Thyroid gland (tissue), 4 donors: ENCODE results near the gene DLGAP5. TPM values are rescaled to one million over a fixed set of nuclear protein-coding genes. Genes with fewer than 3 reads are reported as not detected.

Experiments
- DNase-seq, 2 donors: peaks; one replicate each; pipeline ENCODE4 v3.0.0-alpha.2; 2019
- H3K27ac ChIP-seq, 3 donors: fragments of 200-600 bp; sonication (generic); 1 replicate in 2 of 3; 2 replicates in 1 of 3; pipeline ENCODE4 v1.5.1; 2016 to 2019; ENCODE audit warnings: mild to moderate bottlenecking in 1 of 3, moderate library complexity in 1 of 3
- H3K27me3 ChIP-seq: fragments of 200-600 bp; sonication (generic); one replicate; pipeline ENCODE4 v1.5.1; 2019
- H3K36me3 ChIP-seq, 2 donors: fragments of 200-600 bp; sonication (generic); one replicate each; pipeline ENCODE4 v1.5.1; 2016 to 2019
- H3K4me1 ChIP-seq, 2 donors: fragments of 200-600 bp; sonication (generic); one replicate each; pipeline ENCODE4 v1.5.1; 2017 to 2019
- H3K4me3 ChIP-seq, 3 donors: fragments of 200-600 bp; sonication (generic); replicated peaks in 1 of 3; 1 replicate in 2 of 3; 2 replicates in 1 of 3; pipeline ENCODE4 v1.5.1; 2016; ENCODE audit warnings: mild to moderate bottlenecking in 1 of 3
- H3K9me3 ChIP-seq: fragments of 200-600 bp; sonication (generic); one replicate; pipeline ENCODE4 v1.5.1; 2017
- CTCF ChIP-seq, 6 experiments: fragments of 200-600 bp in 3 of 6; fragments of 450-650 bp in 3 of 6; sonication (generic) in 3 of 6; IDR thresholded peaks; one replicate each; pipeline ENCODE4 v1.5.1; 2016 to 2019; ENCODE audit warnings: antibody characterized with exemption in 6 of 6, mild to moderate bottlenecking in 2 of 6, inconsistent platforms in 1 of 6, moderate library complexity in 1 of 6
- POLR2A ChIP-seq, 2 donors: fragments of 450-650 bp; IDR thresholded peaks; one replicate each; pipeline ENCODE4 v1.6.1; 2017; ENCODE audit warnings: antibody characterized with exemption in 2 of 2, mild to moderate bottlenecking in 2 of 2, moderate library complexity in 1 of 2
- whole genome bisulfite sequencing, 2 donors: methylation state at CpG; one replicate each; pipeline ENCODE4 v1.1.5; 2017; 5-methylcytosine and 5-hydroxymethylcytosine counted together
- intact Hi-C: fragments of 100-400 bp; cut with DNase I; formaldehyde crosslinking; loops from one replicate; pipeline ENCODE4 v1.15.1; 2023
- total RNA-seq, 4 donors: library from RNA; depleted of rRNA; stranded (reverse); fragments of >200 nt; gene quantifications; one replicate each; pipeline ENCODE4 v1.2.3, GENCODE V29; 2016

Gene DLGAP5
- total RNA-seq, 4 donors from 2014 or later: 0.22 to 0.42 (median 0.27) TPM; not detected in 1

GRCh38 chr14:55220230-55220629, 28.8 kb upstream of the DLGAP5 start:
- Histone ChIP-seq H3K9me3 (no peaks in the 10 kb centered on the region), H3K27me3 (no peaks in the 10 kb centered on the region), H3K36me3 (no peaks in the 10 kb centered on the region), H3K4me3 (no peak overlapping the region), H3K27ac (no peak overlapping the region), H3K4me1 (no peaks in the 10 kb centered on the region)
- 87 to 91% methylated on average over 1 of the region's 1 CpG for WGBS, 2 donors
- no peak for TF ChIP-seq POLR2A (IDR thresholded peaks at IDR 0.05)
- intact Hi-C loops: no loop called here
- DNase-seq: no peak

- Histone ChIP-seq H3K36me3 (no peaks in the 10 kb centered on the region), H3K4me3 (no peak overlapping the region), H3K4me1 (no peaks in the 10 kb centered on the region), H3K9me3 (no peaks in the 10 kb centered on the region), H3K27ac (no peak overlapping the region), H3K27me3 (no peaks in the 10 kb centered on the region)
- TF ChIP-seq CTCF (IDR thresholded peaks at IDR 0.05): peak in 1 of 6 experiments; percentile 13
- no peak for TF ChIP-seq POLR2A (IDR thresholded peaks at IDR 0.05)
- WGBS, 2 donors: 80 to 84% methylated on average over 10 of the region's 10 CpGs
- intact Hi-C loops: no loop called here
- no peak for DNase-seq
These were observed 21.2 kb upstream of the DLGAP5 start for GRCh38 chr14:55212634-55213033.

DNA sequence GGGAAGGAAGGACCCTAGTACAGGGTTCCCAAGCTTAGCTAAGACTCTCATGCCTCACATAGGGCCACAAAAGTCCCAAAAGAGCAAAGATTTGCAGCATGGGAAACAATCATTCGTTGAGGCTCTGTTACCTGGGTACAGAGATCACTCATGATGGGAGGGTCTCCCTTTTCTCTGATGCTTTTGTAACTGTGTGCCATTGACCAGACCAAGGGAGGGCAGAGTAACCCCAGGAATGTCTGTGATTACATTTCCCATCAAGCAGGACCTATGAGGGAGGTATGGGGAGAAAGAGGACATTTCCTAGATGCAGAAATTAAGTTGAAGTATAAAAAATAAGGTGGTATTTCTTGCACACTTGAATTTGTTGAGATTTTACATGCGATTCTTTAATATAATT, 16.4 kb upstream of the DLGAP5 start:
- no peak for DNase-seq
- TF ChIP-seq POLR2A (IDR thresholded peaks at IDR 0.05) (no peak), CTCF (IDR thresholded peaks at IDR 0.05) (no peak)
- intact Hi-C loops: no loop called here
- no peaks in the 10 kb centered on the region for H3K27me3 ChIP-seq
- no peaks in the 10 kb centered on the region for H3K36me3 ChIP-seq
- H3K4me1 ChIP-seq: no peaks in the 10 kb centered on the region
- no peak overlapping the region for H3K4me3 ChIP-seq
- no peaks in the 10 kb centered on the region for H3K9me3 ChIP-seq
- 70 to 83% methylated on average over 2 of the region's 2 CpGs for WGBS, 2 donors
- no peak overlapping the region for H3K27ac ChIP-seq

DNA sequence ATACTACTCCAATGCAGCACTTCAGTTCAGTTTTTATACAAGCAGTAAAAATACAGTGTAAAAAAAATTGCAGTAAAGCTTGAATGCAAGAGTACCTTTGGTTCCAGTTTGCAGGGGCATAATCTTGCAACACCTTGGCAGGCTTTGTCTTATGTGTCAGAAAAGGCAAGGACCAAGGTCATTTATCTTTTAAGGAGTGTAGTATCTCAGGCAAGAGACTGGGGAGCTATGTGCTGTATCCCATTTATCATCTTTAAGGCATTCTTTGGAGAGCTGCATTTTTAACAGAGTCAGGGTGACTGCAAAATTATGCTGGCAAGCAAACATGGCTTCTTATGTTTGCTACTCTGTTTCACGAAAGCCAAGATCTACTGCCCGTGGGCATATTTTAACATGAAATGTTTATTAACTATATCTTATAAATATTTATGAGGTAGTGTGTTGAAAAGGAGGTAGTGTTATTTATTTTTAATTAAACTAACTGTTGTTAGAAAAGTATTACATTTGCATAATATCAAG, 14.8 kb upstream of the DLGAP5 start:
- WGBS, 2 donors: 74 to 75% methylated on average over 2 of the region's 2 CpGs
- TF ChIP-seq CTCF (IDR thresholded peaks at IDR 0.05): no peak
- no peak for TF ChIP-seq POLR2A (IDR thresholded peaks at IDR 0.05)

GRCh38 chr14:55201219-55202101, 10.1 kb upstream of the DLGAP5 start:
- Histone ChIP-seq H3K27me3 (no peaks in the 10 kb centered on the region), H3K9me3 (no peaks in the 10 kb centered on the region), H3K4me1 (no peaks in the 10 kb centered on the region), H3K27ac (no peak overlapping the region), H3K36me3 (no peaks in the 10 kb centered on the region), H3K4me3 (no peak overlapping the region)
- no peak for DNase-seq
- TF ChIP-seq CTCF (IDR thresholded peaks at IDR 0.05): no peak
- TF ChIP-seq POLR2A (IDR thresholded peaks at IDR 0.05): no peak
- intact Hi-C loops: no loop called here
- WGBS, 2 donors: 89 to 92% methylated on average over 17 of the region's 17 CpGs

More for the DNA sequence above, 14.8 kb upstream of the DLGAP5 start:
- H3K27me3 ChIP-seq: no peaks in the 10 kb centered on the region
- no peak overlapping the region for H3K27ac ChIP-seq
- H3K4me1 ChIP-seq: no peaks in the 10 kb centered on the region
- DNase-seq: no peak
- H3K4me3 ChIP-seq: no peak overlapping the region
- H3K9me3 ChIP-seq: no peaks in the 10 kb centered on the region
- no peaks in the 10 kb centered on the region for H3K36me3 ChIP-seq
- intact Hi-C loops: no loop called here
